Epithelial cell of prostate (primary cell): ENCODE data around the gene ZNG1A.
"Not testable (repeated sequence)": the region's sequence is repeated elsewhere in the genome, so short reads cannot be mapped to it uniquely, and the experiment has no call there.

Source experiments
- DNase-seq: peaks from one replicate; pipeline ENCODE4 v3.0.0-alpha.2; 2011; ENCODE audit warnings: low read depth, low spot score
- H3K27ac ChIP-seq: fragments of 450-650 bp; 2 replicates; pipeline ENCODE4 v1.5.1; 2017; ENCODE audit warnings: mild to moderate bottlenecking

Gene ZNG1A

GRCh38 chr9:199601-200000, 20.7 kb upstream of the ZNG1A start:
- DNase-seq, H3K27ac ChIP-seq: not testable (repeated sequence)

GRCh38 chr9:178140-178825, 573 bp downstream of the ZNG1A start:
- not testable (repeated sequence) for DNase-seq, H3K27ac ChIP-seq

GRCh38 chr9:169757-170156, 9.1 kb downstream of the ZNG1A start:
- not testable (repeated sequence) for DNase-seq, H3K27ac ChIP-seq

- H3K27ac ChIP-seq, DNase-seq: not testable (repeated sequence)
Observed at GRCh38 chr9:159871-160270, 19.0 kb downstream of the ZNG1A start.

- DNase-seq, H3K27ac ChIP-seq: not testable (repeated sequence)
Observed at GRCh38 chr9:151173-151572, 27.7 kb downstream of the ZNG1A start.

- not testable (repeated sequence) for H3K27ac ChIP-seq, DNase-seq
Observed at GRCh38 chr9:139880-140279, 39.0 kb downstream of the ZNG1A start.

GRCh38 chr9:117995-118467, 60.8 kb downstream of the ZNG1A start, which contains the start of gene FOXD4:
TSS of gene FOXD4 (minus strand) at chr9:118417. CDS start at chr9:118119, 298 bp downstream.
- not testable (repeated sequence) for DNase-seq, H3K27ac ChIP-seq

GRCh38 chr9:117144-117994, 61.5 kb downstream of the ZNG1A start:
- not testable (repeated sequence) for DNase-seq, H3K27ac ChIP-seq

- not testable (repeated sequence) for H3K27ac ChIP-seq, DNase-seq
Observed at GRCh38 chr9:116239-117077, 62.4 kb downstream of the ZNG1A start.

- not testable (repeated sequence) for DNase-seq, H3K27ac ChIP-seq
Observed at GRCh38 chr9:115118-115451, 63.8 kb downstream of the ZNG1A start.

- H3K27ac ChIP-seq, DNase-seq: not testable (repeated sequence)
Observed at GRCh38 chr9:114267-115117, 64.4 kb downstream of the ZNG1A start.

GRCh38 chr9:113468-114266, 65.2 kb downstream of the ZNG1A start:
- not testable (repeated sequence) for H3K27ac ChIP-seq, DNase-seq

GRCh38 chr9:112589-113467, 66.0 kb downstream of the ZNG1A start:
- not testable (repeated sequence) for H3K27ac ChIP-seq, DNase-seq

- not testable (repeated sequence) for H3K27ac ChIP-seq, DNase-seq
Observed at GRCh38 chr9:110672-111071, 68.2 kb downstream of the ZNG1A start.

- not testable (repeated sequence) for H3K27ac ChIP-seq
Observed at GRCh38 chr9:109540-109939, 69.3 kb downstream of the ZNG1A start.

GRCh38 chr9:108742-109495, 69.9 kb downstream of the ZNG1A start:
- not testable (repeated sequence) for H3K27ac ChIP-seq, DNase-seq

More at GRCh38 chr9:109540-109939, 69.3 kb downstream of the ZNG1A start:
- not testable (repeated sequence) for DNase-seq

- H3K27ac ChIP-seq, DNase-seq: not testable (repeated sequence)
Observed at GRCh38 chr9:105991-106390, 72.9 kb downstream of the ZNG1A start.
